GM19372 (cell line): ENCODE data around the gene WIZ.

Source experiments
- ATAC-seq: cut with Tn5 transposase; IDR thresholded peaks from one replicate; pipeline ENCODE4 v1.9.1; 2021; ENCODE audit warnings: mild to moderate bottlenecking, low read depth, moderate library complexity; ENCODE audit not compliant: unreplicated experiment

Gene WIZ

GRCh38 chr19:15431396-15432017, 18.2 kb downstream of the WIZ start:
- no peak for ATAC-seq

DNA sequence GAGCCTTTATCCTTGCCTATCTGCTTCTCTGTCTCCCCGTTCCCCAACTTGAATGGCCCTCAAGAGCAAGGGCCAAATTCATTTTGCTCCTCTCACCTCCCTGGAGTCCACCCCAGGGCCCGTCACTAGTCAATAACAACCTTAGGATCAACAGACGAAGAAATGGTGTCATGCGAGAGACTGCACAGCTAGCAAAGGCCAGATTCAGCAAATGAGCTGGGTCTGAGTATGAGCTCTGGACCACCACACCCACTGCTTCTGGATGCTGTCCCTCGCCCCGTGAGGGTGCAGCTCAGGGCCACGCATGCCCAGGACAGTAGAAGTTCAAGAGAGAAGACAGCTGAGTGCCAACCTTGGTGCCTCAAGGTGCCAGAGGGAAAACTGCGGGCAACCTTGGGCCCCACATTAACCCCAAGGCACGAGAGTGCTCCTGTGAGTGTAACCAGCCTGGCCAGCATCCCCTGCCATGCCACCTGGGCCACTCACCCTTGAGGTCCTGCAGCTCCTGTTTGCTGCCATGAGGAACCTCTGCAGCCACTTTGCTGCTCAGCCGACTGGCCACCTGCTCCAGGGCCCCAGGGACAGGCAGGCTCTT, 19.1 kb downstream of the WIZ start:
- ATAC-seq, result no peak

- ATAC-seq, result no peak
Measured at GRCh38 chr19:15429825-15430467, 19.8 kb downstream of the WIZ start.

- no peak for ATAC-seq
Measured at GRCh38 chr19:15428956-15429824, 20.6 kb downstream of the WIZ start.

DNA sequence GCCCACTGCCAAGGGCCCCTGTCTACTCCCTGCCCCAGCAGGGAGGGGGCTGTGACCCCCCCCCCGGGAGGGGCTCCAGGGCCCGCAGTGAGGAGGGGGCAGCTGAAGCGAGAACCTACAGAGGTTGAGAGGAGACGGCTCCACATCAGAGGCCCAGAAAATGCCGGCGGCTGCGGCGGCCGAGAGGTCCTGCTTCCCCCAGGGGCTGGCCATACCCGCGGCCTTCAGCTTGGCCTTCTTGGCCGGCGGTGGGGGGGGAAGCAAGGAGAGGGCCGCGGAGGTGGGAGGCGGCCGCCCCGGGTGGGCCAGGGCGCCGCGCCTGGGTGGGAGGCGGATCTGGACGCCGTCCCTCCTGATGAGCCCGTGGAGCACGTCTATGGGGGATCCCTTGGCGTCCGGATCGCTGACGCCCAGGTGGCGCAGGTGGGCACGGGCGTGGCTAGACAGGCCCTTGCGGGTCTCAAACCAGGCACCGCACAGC, 21.7 kb downstream of the WIZ start:
- no peak for ATAC-seq

DNA sequence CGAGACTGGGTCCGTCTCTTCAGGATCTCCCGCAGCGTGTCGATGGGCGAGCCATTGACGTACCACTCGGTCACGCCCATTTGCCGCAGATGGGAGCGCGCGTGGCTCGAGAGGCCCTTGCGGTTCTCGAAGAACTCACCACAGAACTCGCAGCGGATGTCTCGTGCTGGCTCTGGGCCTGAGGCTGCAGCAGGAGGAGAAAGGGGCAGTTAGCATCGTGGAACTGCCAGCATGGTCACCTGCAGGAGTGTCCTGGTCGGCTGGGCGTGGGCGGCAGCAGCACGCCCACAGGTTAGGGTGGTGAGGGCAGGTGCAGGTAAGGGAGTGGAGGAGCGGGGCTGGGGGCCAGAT, 22.4 kb downstream of the WIZ start:
- ATAC-seq, result no peak

GRCh38 chr19:15426485-15427349, 23.0 kb downstream of the WIZ start:
- ATAC-seq, result no peak

DNA sequence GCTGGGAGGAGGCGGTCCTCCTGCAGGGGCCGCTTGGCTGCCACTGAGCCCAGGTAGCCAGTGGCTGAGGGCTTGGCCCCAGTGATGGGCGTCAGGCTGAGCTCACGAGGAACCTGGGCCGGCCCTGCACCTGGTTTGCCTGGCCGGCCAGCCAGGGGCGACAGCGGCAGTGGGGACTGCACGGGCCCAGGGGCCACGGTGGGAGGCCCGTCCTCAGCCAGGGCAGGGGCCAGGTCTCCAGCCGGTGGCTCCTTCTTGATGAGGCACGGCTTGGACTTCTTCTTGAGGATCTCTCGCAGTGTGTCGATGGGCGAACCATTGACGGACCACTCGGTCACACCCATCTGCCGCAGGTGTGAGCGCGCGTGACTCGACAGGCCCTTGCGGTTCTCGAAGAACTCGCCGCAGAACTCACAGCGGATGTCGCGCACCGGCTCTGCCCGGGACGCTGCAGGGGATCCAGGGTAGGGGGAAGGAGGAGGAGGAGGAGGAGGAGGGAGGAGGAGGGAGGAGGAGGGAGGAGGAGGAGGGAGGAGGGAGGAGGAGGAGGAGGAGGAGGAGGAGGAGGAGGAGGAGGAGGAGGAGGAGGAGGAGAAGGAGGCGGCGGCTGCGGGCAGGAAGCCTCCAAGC, 24.3 kb downstream of the WIZ start:
- no peak for ATAC-seq

- no peak for ATAC-seq
Measured at GRCh38 chr19:15424692-15425272, 25.0 kb downstream of the WIZ start.

- ATAC-seq, result no peak
Measured at GRCh38 chr19:15424121-15424520, 25.6 kb downstream of the WIZ start.

- no peak for ATAC-seq
Measured at GRCh38 chr19:15423130-15423529, 26.6 kb downstream of the WIZ start.

- ATAC-seq, result no peak
Measured at GRCh38 chr19:15422296-15423075, 27.3 kb downstream of the WIZ start.

GRCh38 chr19:15421721-15422260, 28.0 kb downstream of the WIZ start:
- no peak for ATAC-seq

- no peak for ATAC-seq
Measured at GRCh38 chr19:15421136-15421695, 28.5 kb downstream of the WIZ start.

GRCh38 chr19:15419413-15420025, 30.2 kb downstream of the WIZ start:
- ATAC-seq, result no peak

- ATAC-seq, result peak; percentile 96
Measured at GRCh38 chr19:15418579-15419412, 31.0 kb downstream of the WIZ start, which contains the start of gene AKAP8L. TSS of gene AKAP8L (minus strand) at chr19:15418988. CDS start at chr19:15418923, 65 bp downstream.

- ATAC-seq, result no peak
Measured at GRCh38 chr19:15418231-15418578, 31.6 kb downstream of the WIZ start.
